HG02763 (cell line): ENCODE measurements around the gene UCK1.

ENCODE experiments used
- ATAC-seq: cut with Tn5 transposase; IDR thresholded peaks from one replicate; pipeline ENCODE4 v1.9.1; 2021; ENCODE audit warnings: mild to moderate bottlenecking, moderate library complexity; ENCODE audit not compliant: unreplicated experiment

The UCK1 gene

GRCh38 chr9:131499254-131499767 lies 31.8 kb downstream of the UCK1 start:
- no peak for ATAC-seq

GRCh38 chr9:131496844-131497405 lies 34.1 kb downstream of the UCK1 start:
- ATAC-seq, result no peak

- no peak for ATAC-seq
These were observed 35.3 kb downstream of the UCK1 start for GRCh38 chr9:131495785-131496184.

- ATAC-seq, result no peak
These were observed 36.7 kb downstream of the UCK1 start for GRCh38 chr9:131494296-131494870.

- ATAC-seq, result no peak
These were observed 39.0 kb downstream of the UCK1 start for GRCh38 chr9:131492070-131492469.

- no peak for ATAC-seq
These were observed 39.9 kb downstream of the UCK1 start for GRCh38 chr9:131491001-131491710.

- ATAC-seq, result no peak
These were observed 40.5 kb downstream of the UCK1 start for GRCh38 chr9:131490514-131490913.

- no peak for ATAC-seq
These were observed 43.4 kb downstream of the UCK1 start for GRCh38 chr9:131487621-131488031.

- ATAC-seq, result no peak
These were observed 44.1 kb downstream of the UCK1 start for GRCh38 chr9:131487001-131487400.

GRCh38 chr9:131485728-131486422 lies 45.2 kb downstream of the UCK1 start:
- no peak for ATAC-seq

GRCh38 chr9:131485206-131485605 lies 45.9 kb downstream of the UCK1 start:
- no peak for ATAC-seq

GRCh38 chr9:131484560-131485185 lies 46.4 kb downstream of the UCK1 start:
- no peak for ATAC-seq

- no peak for ATAC-seq
These were observed 47.0 kb downstream of the UCK1 start for GRCh38 chr9:131484051-131484445.

GRCh38 chr9:131483319-131484050 lies 47.6 kb downstream of the UCK1 start:
- no peak for ATAC-seq

GRCh38 chr9:131482343-131483006 lies 48.6 kb downstream of the UCK1 start:
- no peak for ATAC-seq

- ATAC-seq, result no peak
These were observed 49.4 kb downstream of the UCK1 start for GRCh38 chr9:131481441-131482342.

- ATAC-seq, result no peak
These were observed 50.8 kb downstream of the UCK1 start for GRCh38 chr9:131480258-131480657.

- no peak for ATAC-seq
These were observed 52.2 kb downstream of the UCK1 start for GRCh38 chr9:131478911-131479310.

- no peak for ATAC-seq
These were observed 52.6 kb downstream of the UCK1 start for GRCh38 chr9:131478421-131478868.
